A673 (cell line): ENCODE data around the gene ID4. TPM values are rescaled to one million over a fixed set of nuclear protein-coding genes. Genes with fewer than 3 reads are reported as not detected.

Experiments used
- BruUV-seq: library from RNA; stranded (reverse); fragments of 400-500 nt; replicated peaks from 2 replicates; lab custom pipeline; 2021; lab: Mats Ljungman, UMichigan
- CTCF ChIA-PET: fragments of 300-600 bp; sonication (Branson Sonifier 250); formaldehyde crosslinking; loops from one replicate; lab custom pipeline; 2022; ENCODE audit warnings: antibody characterized with exemption; lab: Charles Lee
- POLR2A ChIA-PET: fragments of 300-600 bp; sonication (Branson Sonifier 250); formaldehyde crosslinking; loops from one replicate; lab custom pipeline; 2022; ENCODE audit warnings: antibody characterized with exemption; ENCODE audit not compliant: low non-redundant PET; lab: Charles Lee
- DNase-seq: peaks from one replicate; pipeline ENCODE4 v3.0.0-alpha.2; 2015; ENCODE audit warnings: low spot score
- H3K27ac ChIP-seq: fragments of 200-600 bp; sonication (generic); 2 replicates; pipeline ENCODE4 v1.5.1; 2016; ENCODE audit warnings: mixed run types, low read depth, mild to moderate bottlenecking, mixed read lengths, antibody characterized with exemption, low read length; ENCODE audit not compliant: poor library complexity, severe bottlenecking
- H3K27me3 ChIP-seq: fragments of 200-600 bp; sonication (generic); replicated peaks from 2 replicates; pipeline ENCODE4 v1.6.1; 2017; ENCODE audit warnings: mixed run types, low read depth, mild to moderate bottlenecking, mixed read lengths, antibody characterized with exemption, low read length; ENCODE audit not compliant: insufficient read depth, poor library complexity
- H3K36me3 ChIP-seq: fragments of 200-600 bp; sonication (generic); 2 replicates; pipeline ENCODE4 v1.6.1; 2016; ENCODE audit warnings: mixed run types, mild to moderate bottlenecking, mixed read lengths, antibody characterized with exemption, low read length; ENCODE audit not compliant: insufficient read depth, poor library complexity, severe bottlenecking
- H3K4me1 ChIP-seq: fragments of 200-600 bp; sonication (generic); 2 replicates; pipeline ENCODE4 v1.6.1; 2017; ENCODE audit warnings: mixed run types, mild to moderate bottlenecking, mixed read lengths, antibody characterized with exemption, low read length; ENCODE audit not compliant: insufficient read depth, poor library complexity, severe bottlenecking
- H3K4me3 ChIP-seq: fragments of 200-600 bp; sonication (generic); 2 replicates; pipeline ENCODE4 v1.5.1; 2016; ENCODE audit warnings: low read depth, mixed run types, mild to moderate bottlenecking, mixed read lengths, low read length; ENCODE audit not compliant: poor library complexity, severe bottlenecking
- H3K9me3 ChIP-seq: fragments of 200-600 bp; sonication (generic); 2 replicates; pipeline ENCODE4 v1.6.1; 2016; ENCODE audit warnings: mixed run types, low read depth, mild to moderate bottlenecking, mixed read lengths, antibody characterized with exemption, low read length; ENCODE audit not compliant: poor library complexity, severe bottlenecking
- EZH2 ChIP-seq: fragments of 200-600 bp; sonication (generic); IDR thresholded peaks from 2 replicates; pipeline ENCODE4 v1.6.1; 2017; ENCODE audit warnings: borderline replicate concordance, low read depth, mild to moderate bottlenecking, mixed read lengths, antibody characterized with exemption, low read length; ENCODE audit not compliant: poor library complexity, severe bottlenecking
- intact Hi-C: fragments of 100-400 bp; cut with micrococcal nuclease; formaldehyde crosslinking; loops from one replicate; pipeline ENCODE4 v1.10.0; 2022; ENCODE audit not compliant: unreplicated experiment
- total RNA-seq: library from RNA; stranded (reverse); gene quantifications from 2 replicates; pipeline ENCODE4 v1.2.3, GENCODE V29; 2021
- TF ChIP-seq, protein P1 (sequence below): fragments of 300-800, 200-600 bp; sonication (generic); conservative IDR thresholded peaks from 2 replicates; pipeline ENCODE4 v1.5.1; 2017; ENCODE audit warnings: low read depth, mild to moderate bottlenecking, antibody characterized with exemption, low read length, moderate library complexity, mixed read lengths

ID4 gene
- total RNA-seq, 1 experiment from 2014 or later: 29.3 TPM

DNA sequence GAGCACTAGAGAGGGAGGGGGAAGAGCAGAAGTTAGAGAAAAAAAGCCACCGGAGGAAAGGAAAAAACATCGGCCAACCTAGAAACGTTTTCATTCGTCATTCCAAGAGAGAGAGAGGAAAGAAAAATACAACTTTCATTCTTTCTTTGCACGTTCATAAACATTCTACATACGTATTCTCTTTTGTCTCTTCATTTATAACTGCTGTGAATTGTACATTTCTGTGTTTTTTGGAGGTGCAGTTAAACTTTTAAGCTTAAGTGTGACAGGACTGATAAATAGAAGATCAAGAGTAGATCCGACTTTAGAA, 2.0 kb downstream of the ID4 start:
- TSS peak; percentile 78 for BruUV-seq
- ChIA-PET POLR2A (no interaction called here), CTCF (no interaction called here)
- Histone ChIP-seq H3K4me3 (peak overlapping the region; percentile 84), H3K36me3 (peaks cover 18% of the 10 kb centered on the region), H3K27ac (peak overlapping the region; percentile 88), H3K4me1 (peaks cover 35% of the 10 kb centered on the region), H3K9me3 (no peaks in the 10 kb centered on the region), H3K27me3 (no peaks in the 10 kb centered on the region)
- DNase-seq: no peak
- intact Hi-C loops: no loop called here
- TF ChIP-seq EZH2: no peak
- TF ChIP-seq, protein P1, sequence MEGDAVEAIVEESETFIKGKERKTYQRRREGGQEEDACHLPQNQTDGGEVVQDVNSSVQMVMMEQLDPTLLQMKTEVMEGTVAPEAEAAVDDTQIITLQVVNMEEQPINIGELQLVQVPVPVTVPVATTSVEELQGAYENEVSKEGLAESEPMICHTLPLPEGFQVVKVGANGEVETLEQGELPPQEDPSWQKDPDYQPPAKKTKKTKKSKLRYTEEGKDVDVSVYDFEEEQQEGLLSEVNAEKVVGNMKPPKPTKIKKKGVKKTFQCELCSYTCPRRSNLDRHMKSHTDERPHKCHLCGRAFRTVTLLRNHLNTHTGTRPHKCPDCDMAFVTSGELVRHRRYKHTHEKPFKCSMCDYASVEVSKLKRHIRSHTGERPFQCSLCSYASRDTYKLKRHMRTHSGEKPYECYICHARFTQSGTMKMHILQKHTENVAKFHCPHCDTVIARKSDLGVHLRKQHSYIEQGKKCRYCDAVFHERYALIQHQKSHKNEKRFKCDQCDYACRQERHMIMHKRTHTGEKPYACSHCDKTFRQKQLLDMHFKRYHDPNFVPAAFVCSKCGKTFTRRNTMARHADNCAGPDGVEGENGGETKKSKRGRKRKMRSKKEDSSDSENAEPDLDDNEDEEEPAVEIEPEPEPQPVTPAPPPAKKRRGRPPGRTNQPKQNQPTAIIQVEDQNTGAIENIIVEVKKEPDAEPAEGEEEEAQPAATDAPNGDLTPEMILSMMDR: no peak

DNA sequence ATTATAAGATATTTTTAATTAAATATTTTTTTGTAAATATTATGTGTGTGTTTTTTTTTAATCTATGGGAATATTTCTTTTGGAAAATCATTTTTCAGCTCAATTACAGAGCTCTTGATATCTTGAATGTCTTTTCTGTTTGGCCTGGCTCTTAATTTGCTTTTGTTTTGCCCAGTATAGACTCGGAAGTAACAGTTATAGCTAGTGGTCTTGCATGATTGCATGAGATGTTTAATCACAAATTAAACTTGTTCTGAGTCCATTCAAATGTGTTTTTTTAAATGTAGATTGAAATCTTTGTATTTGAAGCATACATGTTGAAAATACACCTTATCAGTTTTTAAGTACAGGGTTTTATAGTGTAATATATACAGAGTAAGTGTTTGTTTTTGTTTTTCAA, 2.6 kb downstream of the ID4 start:
- no peak overlapping the region for H3K27ac ChIP-seq
- H3K4me1 ChIP-seq: peaks cover 35% of the 10 kb centered on the region
- intact Hi-C loops: loop anchor here (10.0 kb wide), 1 partner anchor 195 kb away; no protein-coding TSS in a partner anchor
- BruUV-seq: no TSS peak
- TF ChIP-seq, protein P1: no peak
- TF ChIP-seq EZH2: no peak
- peaks cover 18% of the 10 kb centered on the region for H3K36me3 ChIP-seq
- ChIA-PET POLR2A (no interaction called here), CTCF (no interaction called here)
- no peaks in the 10 kb centered on the region for H3K27me3 ChIP-seq
- no peak for DNase-seq
- H3K4me3 ChIP-seq: peak overlapping the region; percentile 84
- H3K9me3 ChIP-seq: no peaks in the 10 kb centered on the region

DNA sequence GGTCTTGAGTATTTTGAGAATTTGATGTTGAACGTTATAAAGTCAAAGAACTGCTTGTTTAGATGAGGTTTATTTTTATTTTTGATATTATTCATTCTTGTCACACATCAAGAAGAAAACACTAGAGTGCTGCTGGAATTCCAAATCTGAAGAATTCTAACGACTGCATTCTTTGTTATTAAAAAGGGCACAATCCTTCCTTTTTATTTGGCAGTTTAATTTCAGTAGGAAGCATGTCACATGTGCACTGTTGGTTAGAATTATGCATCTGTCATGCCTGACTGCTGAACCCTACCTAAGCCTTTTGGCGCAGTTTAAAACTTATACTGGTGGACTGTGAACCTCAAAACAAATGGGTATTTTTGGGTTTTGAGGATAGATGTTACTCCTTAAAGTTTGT, 4.0 kb downstream of the ID4 start:
- Histone ChIP-seq H3K36me3 (peaks cover 18% of the 10 kb centered on the region), H3K4me3 (peak overlapping the region; percentile 84), H3K27ac (no peak overlapping the region), H3K4me1 (peaks cover 32% of the 10 kb centered on the region), H3K9me3 (no peaks in the 10 kb centered on the region), H3K27me3 (no peaks in the 10 kb centered on the region)
- intact Hi-C loops: loop anchor here (10.0 kb wide), 1 partner anchor 196 kb away; no protein-coding TSS in a partner anchor
- BruUV-seq: no TSS peak
- ChIA-PET CTCF (no interaction called here), POLR2A (no interaction called here)
- no peak for DNase-seq
- TF ChIP-seq EZH2: no peak
- TF ChIP-seq, protein P1: no peak
